Activated T-cell treated with anti-CD3 and anti-CD28 coated beads, Interleukin-2, amount 50 U/mL, for 72 hours (primary cell): ENCODE data around the gene GNG7. TPM values are rescaled to one million over a fixed set of nuclear protein-coding genes. Genes with fewer than 3 reads are reported as not detected.

Source experiments
- ATAC-seq, 2 donors: fragments of 150-1000 bp; cut with Tn5 transposase; replicated peaks in 1 of 2; 2 replicates each; pipeline ENCODE4 v1.10.0; 2021; ENCODE audit warnings: moderate library complexity in 2 of 2, mild to moderate bottlenecking in 1 of 2
- DNase-seq, 2 donors: peaks; one replicate each; pipeline ENCODE4 v3.0.0; 2021 to 2022; ENCODE audit warnings: mixed read lengths in 1 of 2
- H3K27ac Mint-ChIP-seq: one replicate; pipeline ENCODE4 v1.8.0; 2022; ENCODE audit warnings: mild to moderate bottlenecking, moderate library complexity, mixed read lengths
- H3K27me3 Mint-ChIP-seq: one replicate; pipeline ENCODE4 v1.8.0; 2022; ENCODE audit warnings: low read depth, mixed read lengths
- H3K36me3 Mint-ChIP-seq, 2 donors: one replicate each; pipeline ENCODE4 v1.8.0; 2022; ENCODE audit warnings: mixed read lengths in 2 of 2, mild to moderate bottlenecking in 1 of 2; ENCODE audit not compliant: insufficient read depth in 2 of 2
- H3K4me1 Mint-ChIP-seq: one replicate; pipeline ENCODE4 v1.8.0; 2022; ENCODE audit warnings: low read depth, mixed read lengths
- H3K4me3 Mint-ChIP-seq, 2 donors: one replicate each; pipeline ENCODE4 v1.8.0; 2022; ENCODE audit warnings: mild to moderate bottlenecking in 2 of 2, mixed read lengths in 2 of 2, moderate library complexity in 2 of 2
- H3K9me3 Mint-ChIP-seq, 2 donors: one replicate each; pipeline ENCODE4 v1.8.0; 2022; ENCODE audit warnings: mixed read lengths in 2 of 2
- total RNA-seq, 2 donors: library from RNA; stranded (reverse); gene quantifications; one replicate each; pipeline ENCODE4 v1.2.3, GENCODE V29; 2022

GNG7 gene
- total RNA-seq, 2 donors from 2014 or later: 1.3 TPM

GRCh38 chr19:2482354-2483038 lies 220.0 kb downstream of the GNG7 start:
- no peaks in the 10 kb centered on the region for H3K4me1 Mint-ChIP-seq
- no peak overlapping the region for H3K27ac Mint-ChIP-seq
- peaks cover 6 to 13% of the 10 kb centered on the region in 2 donors for H3K9me3 Mint-ChIP-seq
- H3K4me3 Mint-ChIP-seq: no peak overlapping the region
- ATAC-seq (no peak), DNase-seq (no peak)
- peaks cover 7% of the 10 kb centered on the region for H3K27me3 Mint-ChIP-seq
- peaks cover 22% of the 10 kb centered on the region in 2 donors for H3K36me3 Mint-ChIP-seq

- Mint-ChIP-seq H3K9me3 (peaks cover 6 to 13% of the 10 kb centered on the region in 2 donors), H3K27me3 (no peaks in the 10 kb centered on the region), H3K36me3 (peaks cover 30 to 32% of the 10 kb centered on the region in 2 donors), H3K27ac (no peak overlapping the region), H3K4me3 (no peak overlapping the region), H3K4me1 (no peaks in the 10 kb centered on the region)
- ATAC-seq (no peak), DNase-seq (no peak)
These were observed 221.0 kb downstream of the GNG7 start for GRCh38 chr19:2481466-2481865.

GRCh38 chr19:2479556-2480194 lies 222.8 kb downstream of the GNG7 start:
- no peak for DNase-seq
- Mint-ChIP-seq H3K27me3 (no peaks in the 10 kb centered on the region), H3K27ac (peak overlapping the region; percentile 52), H3K4me1 (peaks cover 5% of the 10 kb centered on the region), H3K9me3 (peaks cover 6 to 13% of the 10 kb centered on the region in 2 donors), H3K36me3 (peaks cover 31 to 32% of the 10 kb centered on the region in 2 donors), H3K4me3 (peak overlapping the region; percentile 97 to 99)
- ATAC-seq: no peak

DNA sequence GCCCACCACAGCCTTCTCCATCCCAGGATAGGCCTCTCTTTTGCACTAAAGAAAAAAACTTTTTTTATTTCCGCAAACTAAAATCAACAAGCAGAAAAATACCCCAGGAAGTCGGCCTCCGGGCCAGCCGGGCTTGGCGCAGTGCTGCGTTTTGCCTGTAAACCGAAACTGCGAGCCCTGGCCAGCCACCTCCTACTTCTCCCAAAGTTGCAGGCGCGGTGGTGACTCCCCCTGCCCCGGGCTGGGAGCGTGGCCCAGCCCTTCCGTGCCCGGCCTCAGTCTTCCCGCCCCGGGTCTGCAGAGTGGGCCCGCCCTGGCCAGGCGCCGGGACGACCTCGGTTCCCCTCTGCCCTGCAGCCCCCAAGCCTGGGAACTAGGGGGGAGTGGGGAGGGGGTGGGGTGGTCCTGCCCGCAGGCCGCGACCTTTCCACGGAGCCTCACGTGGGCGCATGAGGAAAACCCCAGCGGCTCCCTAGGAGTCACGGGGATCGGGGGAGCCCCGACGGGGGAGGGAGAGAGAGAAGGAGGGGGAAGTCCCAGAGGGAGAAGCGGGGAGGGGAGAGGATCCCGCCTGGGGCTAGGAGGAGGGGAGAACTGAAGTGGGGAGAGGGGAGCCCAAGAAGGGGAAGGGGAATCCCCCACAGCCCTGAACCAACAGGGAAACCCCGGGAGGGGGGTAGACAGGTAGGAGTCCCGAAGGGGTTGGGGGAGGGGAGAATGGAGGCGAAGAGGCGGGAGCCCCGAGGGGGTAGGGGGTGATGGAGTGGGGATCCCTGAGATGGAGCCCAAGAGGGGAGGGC lies 223.5 kb downstream of the GNG7 start:
- H3K9me3 Mint-ChIP-seq: peaks cover 5 to 12% of the 10 kb centered on the region in 2 donors
- H3K27ac Mint-ChIP-seq: peak overlapping the region; percentile 92
- peaks cover 5% of the 10 kb centered on the region for H3K4me1 Mint-ChIP-seq
- DNase-seq (peak; percentile 67), ATAC-seq (peak in 1 of 2 donors; percentile 5)
- no peaks in the 10 kb centered on the region for H3K27me3 Mint-ChIP-seq
- H3K36me3 Mint-ChIP-seq: peaks cover 31% of the 10 kb centered on the region in 2 donors
- peak overlapping the region; percentile 97 to 99 for H3K4me3 Mint-ChIP-seq

DNA sequence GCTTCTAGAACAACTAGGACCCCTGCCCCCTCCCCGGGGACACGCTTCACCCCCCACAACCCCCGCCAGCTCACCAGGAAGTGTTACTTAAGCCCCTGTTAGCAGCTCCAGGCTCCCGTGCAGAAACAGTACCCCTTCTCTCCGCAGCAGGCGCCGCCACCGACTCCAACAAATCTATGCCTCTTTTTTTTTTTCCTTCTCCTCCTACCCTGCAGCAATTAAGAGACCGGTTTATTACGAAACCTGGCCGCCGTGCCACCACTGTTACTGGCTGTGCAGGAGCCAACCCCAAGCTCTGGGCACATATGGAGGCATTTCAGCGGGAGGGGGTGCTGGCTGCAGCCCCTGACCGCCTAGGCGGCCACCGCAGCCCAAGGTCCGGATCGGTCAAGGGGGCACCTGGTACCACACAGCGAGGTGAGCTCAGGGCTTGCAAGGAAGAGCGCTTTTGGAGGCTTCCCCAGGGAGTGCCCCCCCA lies 224.2 kb downstream of the GNG7 start:
- ATAC-seq (no peak), DNase-seq (peak; percentile 55 to 70)
- peak overlapping the region; percentile 97 to 99 for H3K4me3 Mint-ChIP-seq
- H3K36me3 Mint-ChIP-seq: peaks cover 28% of the 10 kb centered on the region in 2 donors
- H3K9me3 Mint-ChIP-seq: peaks cover 2 to 9% of the 10 kb centered on the region in 2 donors
- peaks cover 5% of the 10 kb centered on the region for H3K4me1 Mint-ChIP-seq
- H3K27me3 Mint-ChIP-seq: no peaks in the 10 kb centered on the region
- peak overlapping the region; percentile 92 for H3K27ac Mint-ChIP-seq

DNA sequence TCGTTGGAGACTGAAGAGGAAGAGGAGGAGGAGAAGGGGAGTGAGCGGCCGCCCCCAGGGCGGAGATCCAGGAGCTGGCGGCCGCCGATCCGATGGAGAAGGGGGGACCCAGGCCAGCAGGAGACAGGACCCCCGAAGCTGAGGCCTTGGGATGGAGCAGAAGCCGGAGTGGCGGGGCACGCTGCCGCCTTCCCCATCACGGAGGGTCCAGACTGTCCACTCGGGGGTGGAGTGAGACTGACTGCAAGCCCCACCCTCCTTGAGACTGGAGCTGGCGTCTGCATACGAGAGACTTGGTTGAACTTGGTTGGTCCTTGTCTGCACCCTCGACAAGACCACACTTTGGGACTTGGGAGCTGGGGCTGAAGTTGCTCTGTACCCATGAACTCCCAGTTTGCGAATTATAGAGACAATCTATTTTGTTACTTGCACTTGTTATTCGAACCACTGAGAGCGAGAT lies 224.7 kb downstream of the GNG7 start:
- H3K4me3 Mint-ChIP-seq: peak overlapping the region; percentile 97 to 99
- ATAC-seq (no peak), DNase-seq (peak; percentile 29 to 45)
- peaks cover 0 to 5% of the 10 kb centered on the region in 2 donors for H3K9me3 Mint-ChIP-seq
- H3K36me3 Mint-ChIP-seq: peaks cover 25% of the 10 kb centered on the region in 2 donors
- no peaks in the 10 kb centered on the region for H3K27me3 Mint-ChIP-seq
- H3K27ac Mint-ChIP-seq: peak overlapping the region; percentile 92
- peaks cover 5% of the 10 kb centered on the region for H3K4me1 Mint-ChIP-seq

DNA sequence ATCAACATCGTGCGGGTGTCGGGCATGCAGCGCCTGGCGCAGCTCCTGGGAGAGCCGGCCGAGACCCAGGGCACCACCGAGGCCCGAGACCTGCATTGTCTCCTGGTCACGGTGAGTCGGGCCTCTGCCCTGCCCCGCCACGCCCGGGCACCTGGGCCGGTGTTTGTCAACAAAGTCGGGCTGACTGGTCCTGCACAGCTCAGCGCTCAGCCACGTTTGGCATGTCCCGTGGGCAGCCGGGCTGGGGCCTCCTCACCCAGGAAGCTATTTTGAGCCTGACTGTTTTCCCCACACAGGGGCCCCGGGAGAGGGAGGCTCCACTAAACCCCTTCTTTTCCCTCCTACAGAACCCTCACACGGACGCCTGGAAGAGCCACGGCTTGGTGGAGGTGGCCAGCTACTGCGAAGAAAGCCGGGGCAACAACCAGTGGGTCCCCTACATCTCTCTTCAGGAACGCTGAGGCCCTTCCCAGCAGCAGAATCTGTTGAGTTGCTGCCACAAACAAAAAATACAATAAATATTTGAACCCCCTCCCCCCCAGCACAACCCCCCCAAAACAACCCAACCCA lies 225.3 kb downstream of the GNG7 start:
- Mint-ChIP-seq H3K27ac (peak overlapping the region; percentile 98), H3K9me3 (no peaks in the 10 kb centered on the region), H3K4me3 (peak overlapping the region; percentile 97 to 99), H3K27me3 (no peaks in the 10 kb centered on the region), H3K4me1 (peaks cover 5% of the 10 kb centered on the region), H3K36me3 (peaks cover 20 to 22% of the 10 kb centered on the region in 2 donors)
- ATAC-seq: no peak
- peak; percentile 47 to 56 for DNase-seq

DNA sequence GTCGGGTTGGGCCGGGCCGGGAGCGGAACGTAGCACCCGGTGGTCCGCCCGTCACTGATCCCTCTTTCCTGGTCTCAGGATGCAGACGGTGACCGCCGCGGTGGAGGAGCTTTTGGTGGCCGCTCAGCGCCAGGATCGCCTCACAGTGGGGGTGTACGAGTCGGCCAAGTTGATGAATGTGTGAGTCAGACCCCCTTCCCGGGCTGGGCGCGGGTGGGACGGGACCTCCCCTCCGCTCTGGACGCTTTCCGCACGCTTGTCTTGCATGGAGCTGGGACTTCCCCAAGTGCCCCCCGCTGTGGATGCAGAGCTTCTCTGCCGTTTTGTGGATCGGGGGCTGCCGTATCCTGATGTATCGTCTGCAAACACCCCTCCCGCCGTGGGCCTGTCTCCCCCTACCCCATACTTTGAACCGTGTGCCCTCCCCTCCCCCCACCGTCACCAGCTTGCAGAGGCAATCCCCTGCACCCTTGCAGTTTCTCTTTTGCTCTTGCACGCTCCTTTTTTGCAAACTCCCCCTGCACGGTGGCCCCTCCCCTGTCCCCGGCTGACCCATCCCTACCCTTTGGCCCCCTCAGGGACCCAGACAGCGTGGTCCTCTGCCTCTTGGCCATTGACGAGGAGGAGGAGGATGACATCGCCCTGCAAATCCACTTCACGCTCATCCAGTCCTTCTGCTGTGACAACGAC lies 225.9 kb downstream of the GNG7 start:
- H3K27me3 Mint-ChIP-seq: no peaks in the 10 kb centered on the region
- H3K36me3 Mint-ChIP-seq: peaks cover 20 to 22% of the 10 kb centered on the region in 2 donors
- H3K9me3 Mint-ChIP-seq: no peaks in the 10 kb centered on the region
- peaks cover 5% of the 10 kb centered on the region for H3K4me1 Mint-ChIP-seq
- H3K27ac Mint-ChIP-seq: peak overlapping the region; percentile 98
- H3K4me3 Mint-ChIP-seq: peak overlapping the region; percentile 97 to 99
- DNase-seq: peak; percentile 79 to 82
- peak; percentile 34 to 36 for ATAC-seq

- Mint-ChIP-seq H3K36me3 (peaks cover 18 to 19% of the 10 kb centered on the region in 2 donors), H3K9me3 (no peaks in the 10 kb centered on the region), H3K4me1 (peaks cover 5% of the 10 kb centered on the region), H3K27me3 (no peaks in the 10 kb centered on the region), H3K27ac (peak within 1 kb of the TSS; percentile 98), H3K4me3 (peak within 1 kb of the TSS; percentile 97 to 99)
- DNase-seq (peak; percentile 99), ATAC-seq (peak; percentile 51 to 52)
These were observed 226.6 kb downstream of the GNG7 start, which contains the start of gene GADD45B for GRCh38 chr19:2475702-2476450. TSS of gene GADD45B (plus strand) at chr19:2476127. CDS start at chr19:2476359, 232 bp downstream.

- DNase-seq (peak; percentile 73 to 86), ATAC-seq (peak; percentile 35 to 50)
- peaks cover 18 to 19% of the 10 kb centered on the region in 2 donors for H3K36me3 Mint-ChIP-seq
- H3K27me3 Mint-ChIP-seq: no peaks in the 10 kb centered on the region
- peak overlapping the region; percentile 97 to 99 for H3K4me3 Mint-ChIP-seq
- H3K4me1 Mint-ChIP-seq: peaks cover 5% of the 10 kb centered on the region
- H3K9me3 Mint-ChIP-seq: no peaks in the 10 kb centered on the region
- peak overlapping the region; percentile 71 for H3K27ac Mint-ChIP-seq
These were observed 227.3 kb downstream of the GNG7 start for GRCh38 chr19:2475018-2475701.
